DOHH2 (cell line): ENCODE measurements around the gene NAA50.

Experiments
- H3F3A ChIP-seq: fragments of 200-600 bp; sonication (generic), shearing (Covaris generic); 2 replicates; pipeline ENCODE4 v1.6.0; 2016; ENCODE audit warnings: antibody characterized with exemption, mild to moderate bottlenecking; ENCODE audit not compliant: control insufficient read depth, insufficient read depth
- H3K27ac ChIP-seq: fragments of 200-600 bp; sonication (generic); 2 replicates; pipeline ENCODE4 v1.5.1; 2014; ENCODE audit warnings: low read depth, mild to moderate bottlenecking, low read length, moderate library complexity
- H3K27me3 ChIP-seq: fragments of 200-600 bp; sonication (generic); 2 replicates; pipeline ENCODE4 v1.6.1; 2014; ENCODE audit warnings: mild to moderate bottlenecking, low read length, mixed read lengths; ENCODE audit not compliant: control insufficient read depth
- H3K36me3 ChIP-seq: fragments of 200-600 bp; sonication (generic); 2 replicates; pipeline ENCODE4 v1.6.1; 2014; ENCODE audit warnings: mild to moderate bottlenecking, low read length, moderate library complexity, mixed read lengths; ENCODE audit not compliant: control insufficient read depth
- H3K4me1 ChIP-seq: fragments of 200-600 bp; sonication (generic); 2 replicates; pipeline ENCODE4 v1.6.1; 2014; ENCODE audit warnings: mild to moderate bottlenecking, low read length, mixed read lengths; ENCODE audit not compliant: control insufficient read depth
- H3K4me2 ChIP-seq: fragments of 200-600 bp; sonication (generic); 2 replicates; pipeline ENCODE4 v1.6.0; 2014; ENCODE audit warnings: mild to moderate bottlenecking, low read length, moderate library complexity
- H3K4me3 ChIP-seq: fragments of 200-600 bp; sonication (generic); 2 replicates; pipeline ENCODE4 v1.5.1; 2014; ENCODE audit warnings: mild to moderate bottlenecking, low read length, mixed read lengths
- H3K79me2 ChIP-seq: fragments of 200-600 bp; sonication (generic); 2 replicates; pipeline ENCODE4 v1.6.1; 2014; ENCODE audit warnings: mild to moderate bottlenecking, low read length, mixed read lengths; ENCODE audit not compliant: control insufficient read depth
- H3K9me2 ChIP-seq: fragments of 200-600 bp; sonication (generic); replicated peaks from 2 replicates; pipeline ENCODE4 v1.6.1; 2014; ENCODE audit warnings: mild to moderate bottlenecking, low read length, mixed read lengths; ENCODE audit not compliant: control insufficient read depth
- H3K9me3 ChIP-seq: fragments of 200-600 bp; sonication (generic); 2 replicates; pipeline ENCODE4 v1.6.1; 2014; ENCODE audit warnings: antibody characterized with exemption, low read length, mixed read lengths; ENCODE audit not compliant: control insufficient read depth, insufficient read depth
- H4K20me1 ChIP-seq: fragments of 200-600 bp; sonication (generic); 2 replicates; pipeline ENCODE4 v1.6.0; 2014; ENCODE audit warnings: low read depth, mild to moderate bottlenecking, antibody characterized with exemption, low read length, moderate library complexity; ENCODE audit not compliant: control insufficient read depth, insufficient read depth
- CTCF ChIP-seq: fragments of 200-600 bp; sonication (generic); IDR thresholded peaks from one replicate; pipeline ENCODE4 v1.5.1; 2014; ENCODE audit warnings: antibody characterized with exemption, mild to moderate bottlenecking, low read depth, low read length; ENCODE audit not compliant: poor library complexity, severe bottlenecking
- EZH2phosphoT487 ChIP-seq: fragments of 200-600 bp; sonication (generic); IDR thresholded peaks from 2 replicates; pipeline ENCODE4 v1.6.1; 2017; ENCODE audit warnings: borderline replicate concordance, mild to moderate bottlenecking, antibody characterized with exemption, low read length, moderate library complexity, mixed read lengths

The NAA50 gene

GRCh38 chr3:113730550-113730949 is 15.5 kb downstream of the NAA50 start:
- H3K27ac ChIP-seq, result no peak overlapping the region
- H3K4me1 ChIP-seq, result no peaks in the 10 kb centered on the region
- H3K9me3 ChIP-seq, result no peaks in the 10 kb centered on the region
- H4K20me1 ChIP-seq, result peaks cover 50% of the 10 kb centered on the region
- H3K9me2 ChIP-seq, result no peaks in the 10 kb centered on the region
- no peak overlapping the region for H3K4me2 ChIP-seq
- H3K4me3 ChIP-seq, result no peak overlapping the region
- H3K36me3 ChIP-seq, result peaks cover 89% of the 10 kb centered on the region
- peaks cover 7% of the 10 kb centered on the region for H3F3A ChIP-seq
- TF ChIP-seq EZH2phosphoT487 (no peak), CTCF (no peak)
- peaks cover 99% of the 10 kb centered on the region for H3K79me2 ChIP-seq
- H3K27me3 ChIP-seq, result no peaks in the 10 kb centered on the region

GRCh38 chr3:113728661-113729060 is 17.4 kb downstream of the NAA50 start:
- no peaks in the 10 kb centered on the region for H3K27me3 ChIP-seq
- H3K27ac ChIP-seq, result no peak overlapping the region
- TF ChIP-seq EZH2phosphoT487 (no peak), CTCF (no peak)
- H3K4me1 ChIP-seq, result no peaks in the 10 kb centered on the region
- peaks cover 38% of the 10 kb centered on the region for H4K20me1 ChIP-seq
- H3K9me2 ChIP-seq, result no peaks in the 10 kb centered on the region
- peaks cover 7% of the 10 kb centered on the region for H3F3A ChIP-seq
- no peaks in the 10 kb centered on the region for H3K9me3 ChIP-seq
- H3K79me2 ChIP-seq, result peaks cover 100% of the 10 kb centered on the region
- H3K4me2 ChIP-seq, result no peak overlapping the region
- no peak overlapping the region for H3K4me3 ChIP-seq
- peaks cover 90% of the 10 kb centered on the region for H3K36me3 ChIP-seq

DNA sequence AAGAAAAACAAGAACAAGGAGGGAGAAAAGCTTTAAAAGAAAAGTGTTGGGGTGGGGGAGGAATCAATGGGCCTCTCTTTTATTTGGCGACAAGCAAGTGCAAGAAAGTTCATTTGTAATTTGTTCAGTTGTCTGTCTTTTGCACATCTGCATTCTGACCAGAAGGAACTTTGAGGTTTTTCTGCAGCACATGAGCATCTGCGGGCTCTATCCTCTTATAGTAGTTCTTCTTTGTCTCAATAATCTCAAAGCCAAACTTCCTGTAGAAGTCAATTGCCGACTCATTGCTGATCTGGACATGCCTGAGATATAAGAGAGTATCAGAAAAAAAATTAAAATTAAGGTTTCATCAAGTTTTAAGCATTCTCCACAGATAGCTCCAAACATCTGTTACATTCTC is 24.4 kb downstream of the NAA50 start:
- Histone ChIP-seq H3K4me1 (no peaks in the 10 kb centered on the region), H3K9me2 (no peaks in the 10 kb centered on the region), H3K4me2 (no peak overlapping the region), H3K36me3 (peaks cover 85% of the 10 kb centered on the region), H3K9me3 (no peaks in the 10 kb centered on the region), H3K27me3 (no peaks in the 10 kb centered on the region), H3K79me2 (peaks cover 36% of the 10 kb centered on the region), H3F3A (peaks cover 21% of the 10 kb centered on the region), H3K4me3 (no peak overlapping the region), H3K27ac (no peak overlapping the region), H4K20me1 (peaks cover 12% of the 10 kb centered on the region)
- TF ChIP-seq EZH2phosphoT487 (no peak), CTCF (no peak)

GRCh38 chr3:113719758-113720157 is 26.3 kb downstream of the NAA50 start:
- H3K4me1 ChIP-seq, result no peaks in the 10 kb centered on the region
- no peak overlapping the region for H3K4me2 ChIP-seq
- peaks cover 24% of the 10 kb centered on the region for H3F3A ChIP-seq
- H4K20me1 ChIP-seq, result peaks cover 12% of the 10 kb centered on the region
- no peak overlapping the region for H3K4me3 ChIP-seq
- H3K79me2 ChIP-seq, result peaks cover 17% of the 10 kb centered on the region
- peaks cover 71% of the 10 kb centered on the region for H3K36me3 ChIP-seq
- no peaks in the 10 kb centered on the region for H3K9me3 ChIP-seq
- no peak overlapping the region for H3K27ac ChIP-seq
- no peaks in the 10 kb centered on the region for H3K9me2 ChIP-seq
- TF ChIP-seq EZH2phosphoT487 (no peak), CTCF (no peak)
- H3K27me3 ChIP-seq, result no peaks in the 10 kb centered on the region
